ENCODE measurements around the gene MYO6.

GRCh38 chr6:75770844-75771243, 21.8 kb downstream of the MYO6 start:
- TF ChIP-seq, protein P1, sequence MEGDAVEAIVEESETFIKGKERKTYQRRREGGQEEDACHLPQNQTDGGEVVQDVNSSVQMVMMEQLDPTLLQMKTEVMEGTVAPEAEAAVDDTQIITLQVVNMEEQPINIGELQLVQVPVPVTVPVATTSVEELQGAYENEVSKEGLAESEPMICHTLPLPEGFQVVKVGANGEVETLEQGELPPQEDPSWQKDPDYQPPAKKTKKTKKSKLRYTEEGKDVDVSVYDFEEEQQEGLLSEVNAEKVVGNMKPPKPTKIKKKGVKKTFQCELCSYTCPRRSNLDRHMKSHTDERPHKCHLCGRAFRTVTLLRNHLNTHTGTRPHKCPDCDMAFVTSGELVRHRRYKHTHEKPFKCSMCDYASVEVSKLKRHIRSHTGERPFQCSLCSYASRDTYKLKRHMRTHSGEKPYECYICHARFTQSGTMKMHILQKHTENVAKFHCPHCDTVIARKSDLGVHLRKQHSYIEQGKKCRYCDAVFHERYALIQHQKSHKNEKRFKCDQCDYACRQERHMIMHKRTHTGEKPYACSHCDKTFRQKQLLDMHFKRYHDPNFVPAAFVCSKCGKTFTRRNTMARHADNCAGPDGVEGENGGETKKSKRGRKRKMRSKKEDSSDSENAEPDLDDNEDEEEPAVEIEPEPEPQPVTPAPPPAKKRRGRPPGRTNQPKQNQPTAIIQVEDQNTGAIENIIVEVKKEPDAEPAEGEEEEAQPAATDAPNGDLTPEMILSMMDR (IDR thresholded peaks at IDR 0.05): no peak
- no peak for TF ChIP-seq POLR2A (IDR thresholded peaks at IDR 0.05)
